Measurements from ENCODE around the gene LRRC49. TPM values are rescaled to one million over a fixed set of nuclear protein-coding genes. Genes with fewer than 3 reads are reported as not detected.

The LRRC49 gene
- total and polyA plus RNA-seq, 12 donors, result 4.4 to 14.9 (median 8.4) TPM

- intact Hi-C loops (cut with DNase I), result no loop called here
- WGBS, 4 donors, result 93 to 100% (median 96%) methylated on average over 1 of the region's 1 CpG
- DNase-seq, result no peak
Measured at GRCh38 chr15:70902107-70902506, 9.5 kb downstream of the LRRC49 start.

GRCh38 chr15:70906842-70907241 is 14.2 kb downstream of the LRRC49 start:
- Histone ChIP-seq H3K4me3 (no peak overlapping the region), H3K36me3 (replicated peaks in 1 of 2) (no peaks in the 10 kb centered on the region), H3K9me3 (replicated peaks in 1 of 3) (peaks cover 0 to 6% (median 0%) of the 10 kb centered on the region in 3 donors), H3K27ac (no peak overlapping the region), H3K4me1 (replicated peaks in 1 of 2) (no peaks in the 10 kb centered on the region), H3K27me3 (no peaks in the 10 kb centered on the region)
- no peak for DNase-seq
- intact Hi-C loops (cut with DNase I), result no loop called here
- TF ChIP-seq POLR2A (IDR thresholded peaks at IDR 0.05) (no peak), CTCF (IDR thresholded peaks at IDR 0.05) (no peak)

More at GRCh38 chr15:70902107-70902506, 9.5 kb downstream of the LRRC49 start:
- no peaks in the 10 kb centered on the region for H3K36me3 ChIP-seq (replicated peaks in 1 of 2)
- no peaks in the 10 kb centered on the region for H3K27me3 ChIP-seq
- H3K4me1 ChIP-seq (replicated peaks in 1 of 2), result no peaks in the 10 kb centered on the region
- H3K4me3 ChIP-seq, result no peak overlapping the region
- H3K27ac ChIP-seq, result no peak overlapping the region
- H3K9me3 ChIP-seq (replicated peaks in 1 of 3), result no peaks in the 10 kb centered on the region
- TF ChIP-seq CTCF (IDR thresholded peaks at IDR 0.05) (no peak), POLR2A (IDR thresholded peaks at IDR 0.05) (no peak)

GRCh38 chr15:70907784-70908471 is 15.3 kb downstream of the LRRC49 start:
- no peak for TF ChIP-seq POLR2A (IDR thresholded peaks at IDR 0.05)
- TF ChIP-seq CTCF (IDR thresholded peaks at IDR 0.05), result no peak
- Histone ChIP-seq H3K4me3 (no peak overlapping the region), H3K36me3 (replicated peaks in 1 of 2) (no peaks in the 10 kb centered on the region), H3K9me3 (replicated peaks in 1 of 3) (peaks cover 0 to 6% (median 0%) of the 10 kb centered on the region in 3 donors), H3K27me3 (no peaks in the 10 kb centered on the region), H3K4me1 (replicated peaks in 1 of 2) (no peaks in the 10 kb centered on the region), H3K27ac (no peak overlapping the region)
- 89 to 98% (median 95%) methylated on average over 5 of the region's 5 CpGs for WGBS, 4 donors
- intact Hi-C loops (cut with DNase I), result no loop called here
- DNase-seq, result no peak

- no peak overlapping the region for H3K4me3 ChIP-seq
- H3K27ac ChIP-seq, result no peak overlapping the region
- 86 to 100% (median 88%) methylated on average over 1 of the region's 1 CpG for WGBS, 4 donors
- H3K9me3 ChIP-seq (replicated peaks in 1 of 3), result peaks cover 0 to 6% (median 0%) of the 10 kb centered on the region in 3 donors
- H3K36me3 ChIP-seq (replicated peaks in 1 of 2), result no peaks in the 10 kb centered on the region
- H3K27me3 ChIP-seq, result no peaks in the 10 kb centered on the region
- DNase-seq, result no peak
- no peak for TF ChIP-seq POLR2A (IDR thresholded peaks at IDR 0.05)
- no peaks in the 10 kb centered on the region for H3K4me1 ChIP-seq (replicated peaks in 1 of 2)
- intact Hi-C loops (cut with DNase I), result no loop called here
Measured at GRCh38 chr15:70910958-70911357, 18.3 kb downstream of the LRRC49 start.

- H3K4me3 ChIP-seq, result no peak overlapping the region
- H3K9me3 ChIP-seq (replicated peaks in 1 of 3), result peaks cover 0 to 6% (median 0%) of the 10 kb centered on the region in 3 donors
- H3K4me1 ChIP-seq (replicated peaks in 1 of 2), result no peaks in the 10 kb centered on the region
- H3K27ac ChIP-seq, result no peak overlapping the region
- H3K27me3 ChIP-seq, result no peaks in the 10 kb centered on the region
- intact Hi-C loops (cut with DNase I), result no loop called here
- WGBS, 4 donors, result 93 to 96% (median 93%) methylated on average over 1 of the region's 1 CpG
- no peak for DNase-seq
- no peaks in the 10 kb centered on the region for H3K36me3 ChIP-seq (replicated peaks in 1 of 2)
- no peak for TF ChIP-seq CTCF (IDR thresholded peaks at IDR 0.05)
- no peak for TF ChIP-seq POLR2A (IDR thresholded peaks at IDR 0.05)
Measured at GRCh38 chr15:70912187-70912586, 19.6 kb downstream of the LRRC49 start.

Data from adrenal gland (tissue), 12 donors.